ENCODE data around the gene RIOK3.

The RIOK3 gene

GRCh38 chr18:23495723-23496440 lies 42.8 kb downstream of the RIOK3 start:
- no peak for TF ChIP-seq CTCF (IDR thresholded peaks at IDR 0.05)
- Histone ChIP-seq H3K27ac (no peak overlapping the region), H3K27me3 (no peaks in the 10 kb centered on the region), H3K36me3 (no peaks in the 10 kb centered on the region), H3K4me3 (no peak overlapping the region), H3K4me1 (peaks cover 0 to 19% (median 4%) of the 10 kb centered on the region in 4 donors), H3K9me3 (no peaks in the 10 kb centered on the region)
- intact Hi-C loops (cut with DNase I; ENCODE audit: low total_unique reads) = no loop called here
- no peak for DNase-seq

GRCh38 chr18:23498117-23498516 lies 45.0 kb downstream of the RIOK3 start:
- no peak overlapping the region for H3K4me3 ChIP-seq
- peaks cover 0 to 23% (median 10%) of the 10 kb centered on the region in 4 donors for H3K4me1 ChIP-seq
- DNase-seq = no peak
- no peak for TF ChIP-seq CTCF (IDR thresholded peaks at IDR 0.05)
- intact Hi-C loops (cut with DNase I; ENCODE audit: low total_unique reads) = no loop called here
- H3K36me3 ChIP-seq = no peaks in the 10 kb centered on the region
- no peaks in the 10 kb centered on the region for H3K27me3 ChIP-seq
- H3K27ac ChIP-seq = peak overlapping the region; percentile 45 to 59
- H3K9me3 ChIP-seq = no peaks in the 10 kb centered on the region

DNA sequence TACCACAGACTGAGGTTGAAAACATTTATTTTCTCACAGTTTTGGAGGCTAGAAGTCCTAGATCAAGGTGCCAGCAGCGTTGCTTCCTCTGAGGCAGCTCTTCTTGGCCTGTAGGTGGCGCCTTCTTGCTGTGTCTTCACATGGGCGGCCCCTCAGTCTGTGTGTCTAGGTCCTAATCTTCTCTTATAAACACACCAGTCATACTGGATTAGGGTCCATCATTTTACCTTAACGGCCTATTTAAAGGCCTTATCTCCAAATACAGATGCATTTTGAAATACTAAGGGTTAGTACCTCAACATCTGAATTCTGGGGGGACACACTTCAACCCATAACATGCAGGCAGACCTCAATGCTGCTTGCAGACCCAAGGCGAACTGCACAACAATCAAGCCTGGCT lies 45.8 kb downstream of the RIOK3 start:
- peak overlapping the region; percentile 45 to 59 for H3K27ac ChIP-seq

GRCh38 chr18:23499291-23499781 lies 46.2 kb downstream of the RIOK3 start:
- no peaks in the 10 kb centered on the region for H3K9me3 ChIP-seq
- no peaks in the 10 kb centered on the region for H3K36me3 ChIP-seq
- TF ChIP-seq CTCF (IDR thresholded peaks at IDR 0.05) = no peak
- DNase-seq = peak in 1 of 2 donors; percentile 68
- no peaks in the 10 kb centered on the region for H3K27me3 ChIP-seq
- intact Hi-C loops (cut with DNase I; ENCODE audit: low total_unique reads) = no loop called here
- H3K4me1 ChIP-seq = peaks cover 0 to 25% (median 13%) of the 10 kb centered on the region in 4 donors
- no peak overlapping the region for H3K4me3 ChIP-seq
- H3K27ac ChIP-seq = peak overlapping the region; percentile 45 to 59

More for the DNA sequence above, 45.8 kb downstream of the RIOK3 start:
- no peaks in the 10 kb centered on the region for H3K27me3 ChIP-seq
- H3K9me3 ChIP-seq = no peaks in the 10 kb centered on the region
- intact Hi-C loops (cut with DNase I; ENCODE audit: low total_unique reads) = no loop called here
- H3K36me3 ChIP-seq = no peaks in the 10 kb centered on the region
- no peak overlapping the region for H3K4me3 ChIP-seq
- peak; percentile 62 to 64 for TF ChIP-seq CTCF (IDR thresholded peaks at IDR 0.05)
- H3K4me1 ChIP-seq = peaks cover 0 to 23% (median 10%) of the 10 kb centered on the region in 4 donors
- DNase-seq = peak; percentile 71 to 78

DNA sequence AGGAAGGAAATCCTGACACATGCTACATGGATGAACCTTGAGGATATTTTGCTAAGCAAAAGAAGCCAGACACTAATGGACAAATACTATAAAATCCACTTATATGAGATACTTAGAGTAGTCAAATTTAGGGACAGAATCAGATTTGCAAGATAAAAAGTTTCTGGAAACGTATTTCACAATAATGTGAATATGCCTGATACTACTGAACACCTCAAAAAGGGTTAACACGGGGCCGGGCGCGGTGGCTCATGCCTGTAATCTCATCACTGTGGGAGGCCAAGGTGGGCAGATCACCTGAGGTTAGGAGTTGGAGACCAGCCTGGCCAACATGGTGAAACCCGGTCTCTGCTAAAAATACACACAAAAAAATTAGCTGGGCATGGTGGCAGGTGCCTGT lies 48.5 kb downstream of the RIOK3 start:
- no peaks in the 10 kb centered on the region for H3K27me3 ChIP-seq
- intact Hi-C loops (cut with DNase I; ENCODE audit: low total_unique reads) = loop anchor here (5.0 to 10.0 kb wide), 2 partner anchors 44 to 367 kb away; partner anchors contain the start of gene CABLES1

More for the DNA sequence above, 48.5 kb downstream of the RIOK3 start:
- Histone ChIP-seq H3K4me3 (no peak overlapping the region), H3K36me3 (no peaks in the 10 kb centered on the region), H3K27ac (no peak overlapping the region), H3K4me1 (peaks cover 0 to 41% (median 28%) of the 10 kb centered on the region in 4 donors), H3K9me3 (no peaks in the 10 kb centered on the region)
- DNase-seq = no peak
- no peak for TF ChIP-seq CTCF (IDR thresholded peaks at IDR 0.05)
